HG02884 (cell line): ENCODE data around the gene MBNL2.

Experiments used
- ATAC-seq: cut with Tn5 transposase; IDR thresholded peaks from one replicate; pipeline ENCODE4 v1.9.1; 2021; ENCODE audit warnings: mild to moderate bottlenecking, moderate library complexity; ENCODE audit not compliant: unreplicated experiment

MBNL2 gene

GRCh38 chr13:97319113-97319720 is 97.1 kb downstream of the MBNL2 start:
- no peak for ATAC-seq

DNA sequence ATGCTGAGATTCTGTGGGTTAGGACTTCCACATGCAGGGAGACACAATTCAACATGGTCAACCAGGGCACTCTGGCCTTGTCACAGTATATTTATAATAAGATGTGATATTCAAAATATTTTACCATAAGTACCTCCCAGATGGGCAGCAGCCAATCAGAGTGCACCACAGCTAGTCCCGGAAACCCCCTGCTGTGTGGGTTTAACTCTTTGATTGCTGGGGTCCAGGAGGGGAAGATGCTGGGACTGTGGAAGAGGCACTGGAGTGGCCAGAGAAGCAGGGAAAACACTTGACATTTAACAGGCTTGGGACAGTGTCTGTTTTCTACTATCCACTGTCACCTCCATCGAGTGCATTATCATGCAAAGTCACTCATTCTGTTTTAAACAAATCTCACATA is 99.0 kb downstream of the MBNL2 start:
- no peak for ATAC-seq

DNA sequence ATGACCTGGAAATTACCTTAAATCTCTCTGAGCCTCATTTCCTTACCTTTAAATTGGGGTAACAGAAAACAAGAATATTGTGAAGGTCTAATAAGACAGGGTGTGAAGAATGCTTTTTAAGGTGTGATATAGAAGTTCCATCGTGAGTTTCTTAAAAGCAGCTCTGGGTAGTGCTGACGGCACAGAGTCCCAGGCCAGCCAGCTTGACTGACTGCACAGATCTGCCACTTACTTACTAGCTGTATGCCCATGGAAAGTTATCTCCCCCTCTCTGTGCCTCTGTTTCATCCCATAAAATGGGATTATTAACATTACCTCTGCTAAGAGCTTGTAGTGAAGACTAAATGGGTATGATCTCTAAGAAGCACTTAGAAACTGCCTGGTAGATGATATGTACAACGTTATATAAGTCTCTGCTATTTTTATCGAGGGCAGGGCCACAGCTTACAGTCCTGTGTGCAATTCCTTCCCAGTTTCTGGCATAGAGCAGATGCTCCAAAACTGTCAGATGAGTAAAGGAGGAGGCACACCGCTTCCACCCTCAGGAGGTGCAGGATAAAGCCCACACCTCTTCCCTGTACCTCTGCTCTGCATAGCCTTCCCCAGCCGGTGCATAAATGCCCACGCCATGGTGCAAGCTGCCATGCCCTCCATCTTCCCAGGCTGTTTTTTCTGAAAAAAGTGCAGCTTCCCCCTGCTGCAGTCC is 99.6 kb downstream of the MBNL2 start:
- ATAC-seq, result no peak

DNA sequence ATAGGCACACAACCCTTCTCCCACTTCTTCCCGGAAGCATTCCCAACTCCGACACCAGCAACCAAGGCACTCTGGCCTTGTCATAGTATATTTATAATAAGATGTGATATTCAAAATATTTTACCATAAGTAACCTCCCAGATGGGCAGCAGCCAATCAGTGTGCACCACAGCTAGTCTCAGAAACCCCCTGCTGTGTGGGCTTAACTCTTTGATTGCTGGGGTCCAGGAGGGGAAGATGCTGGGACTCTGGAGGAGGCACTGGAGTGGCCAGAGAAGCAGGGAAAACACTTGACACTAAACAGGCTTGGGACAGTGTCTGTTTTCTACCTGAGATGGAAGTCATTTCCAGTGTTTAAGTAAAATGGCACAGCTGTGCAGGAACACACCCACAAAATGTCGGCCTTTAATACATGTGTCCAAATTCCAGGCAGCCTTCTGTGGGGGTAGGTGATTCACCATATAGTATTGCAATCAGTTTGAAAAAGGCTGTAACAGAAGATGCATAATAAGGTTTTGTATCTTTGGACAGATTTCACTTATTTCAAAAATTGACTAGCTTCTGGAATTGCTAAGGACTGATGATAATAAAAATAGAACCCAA is 100.7 kb downstream of the MBNL2 start:
- ATAC-seq, result no peak

GRCh38 chr13:97324115-97324514 is 102.0 kb downstream of the MBNL2 start:
- ATAC-seq, result no peak

DNA sequence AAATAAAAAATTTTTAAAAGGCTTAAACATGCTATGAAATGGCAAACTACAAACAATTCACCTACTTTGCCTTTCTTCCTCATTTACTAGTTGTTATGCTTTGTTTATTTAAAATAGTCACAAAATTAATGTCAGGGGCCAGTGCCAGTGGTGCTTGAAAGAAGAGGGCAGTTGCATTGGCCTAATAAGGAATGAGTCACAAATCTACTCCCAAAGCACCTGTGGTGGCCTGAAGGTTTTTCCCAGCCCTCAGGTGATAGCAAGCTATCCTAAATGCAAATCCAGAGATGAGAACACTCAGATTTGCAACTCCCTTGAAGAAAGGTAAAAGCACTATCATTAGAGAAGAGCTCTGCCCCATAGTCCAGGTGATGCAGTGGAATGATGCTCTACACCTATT is 103.6 kb downstream of the MBNL2 start:
- ATAC-seq, result no peak

- no peak for ATAC-seq
These were observed 105.0 kb downstream of the MBNL2 start for GRCh38 chr13:97327086-97327485.

DNA sequence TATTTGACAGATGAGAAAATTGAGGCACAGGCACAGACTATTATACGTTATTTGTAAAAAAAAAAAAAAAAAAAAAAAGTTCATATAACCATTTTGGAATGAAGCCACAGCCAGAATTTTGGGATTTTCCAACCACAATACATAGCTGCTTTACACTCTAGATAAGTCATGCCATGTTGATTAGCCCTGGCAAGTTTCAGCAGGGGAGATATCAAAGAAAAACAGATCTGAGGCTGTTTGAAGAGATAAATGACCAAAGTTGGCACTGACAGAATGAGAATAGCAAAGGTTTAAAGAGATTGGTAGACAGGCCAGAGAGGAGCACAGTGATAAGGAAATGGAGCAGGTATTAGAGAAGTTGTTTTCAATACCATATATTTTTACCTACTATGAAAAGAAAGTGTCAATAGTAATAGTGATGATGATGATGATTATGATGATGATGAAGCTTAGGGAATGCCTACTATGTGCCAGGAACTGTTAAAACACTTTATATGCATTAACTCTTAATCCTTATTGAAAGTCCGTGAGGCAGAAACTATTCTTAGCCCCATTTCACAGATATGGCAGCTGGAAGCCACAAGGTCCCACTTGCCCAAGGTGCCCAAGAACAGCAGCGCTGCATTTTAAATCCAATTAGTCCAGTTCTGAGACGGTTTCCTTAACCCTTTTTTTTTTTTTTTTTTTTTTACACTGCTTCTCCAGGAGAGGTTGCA is 105.5 kb downstream of the MBNL2 start:
- ATAC-seq, result no peak

- no peak for ATAC-seq
These were observed 106.2 kb downstream of the MBNL2 start for GRCh38 chr13:97328222-97328790.

DNA sequence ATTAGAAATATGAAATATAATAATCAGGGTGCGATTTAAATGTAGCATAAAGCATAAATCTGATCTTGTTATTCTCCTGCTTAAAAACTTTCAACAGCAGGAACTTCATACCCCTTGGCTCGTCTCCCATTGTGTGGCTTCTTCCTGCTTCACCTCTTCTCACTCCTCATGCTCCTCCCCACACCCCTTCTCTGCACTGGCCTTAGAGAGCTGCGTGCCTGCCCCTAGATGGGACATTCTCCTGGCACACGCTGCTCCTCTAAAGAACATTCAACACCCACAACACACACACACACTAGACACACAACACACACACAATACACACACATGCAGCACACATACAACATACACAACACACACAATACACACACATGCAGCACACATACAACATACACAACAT is 107.2 kb downstream of the MBNL2 start:
- no peak for ATAC-seq

- no peak for ATAC-seq
These were observed 108.3 kb downstream of the MBNL2 start for GRCh38 chr13:97330448-97330847.

DNA sequence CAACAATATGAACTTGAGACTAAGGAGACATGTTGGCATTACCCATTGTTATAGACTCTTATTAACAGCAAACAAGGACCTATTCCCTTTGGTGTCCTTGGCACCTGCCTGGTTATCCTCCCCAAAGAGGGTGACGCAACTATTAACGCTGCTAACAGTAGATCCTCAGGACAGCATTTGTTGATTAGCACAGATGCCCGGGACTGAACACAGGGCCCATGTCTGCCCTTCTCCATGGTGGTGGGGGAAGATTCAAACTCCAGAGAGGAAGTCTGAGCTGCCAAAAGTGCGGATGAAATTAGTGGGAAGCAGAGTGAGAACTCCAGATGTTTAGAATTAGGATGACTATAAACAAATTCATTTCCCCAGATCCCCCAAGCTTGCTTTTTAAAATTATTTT is 110.6 kb downstream of the MBNL2 start:
- ATAC-seq, result no peak

DNA sequence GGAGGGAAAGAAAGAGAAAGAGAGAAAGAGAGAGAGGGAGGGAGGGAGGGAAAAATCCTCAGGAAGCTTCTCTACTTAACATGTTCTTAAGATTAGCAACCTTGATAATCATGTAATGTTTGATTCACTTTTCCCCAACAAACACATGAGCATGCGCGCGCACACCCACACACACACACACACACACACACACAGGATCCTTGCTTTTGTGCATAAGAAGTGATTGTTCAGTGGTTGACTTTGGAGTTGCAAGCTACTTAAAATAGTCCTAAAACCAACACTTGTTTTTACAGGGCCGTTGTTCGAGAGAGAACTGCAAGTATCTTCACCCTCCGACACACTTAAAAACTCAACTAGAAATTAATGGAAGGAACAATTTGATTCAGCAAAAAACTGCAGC is 111.8 kb downstream of the MBNL2 start:
- no peak for ATAC-seq

DNA sequence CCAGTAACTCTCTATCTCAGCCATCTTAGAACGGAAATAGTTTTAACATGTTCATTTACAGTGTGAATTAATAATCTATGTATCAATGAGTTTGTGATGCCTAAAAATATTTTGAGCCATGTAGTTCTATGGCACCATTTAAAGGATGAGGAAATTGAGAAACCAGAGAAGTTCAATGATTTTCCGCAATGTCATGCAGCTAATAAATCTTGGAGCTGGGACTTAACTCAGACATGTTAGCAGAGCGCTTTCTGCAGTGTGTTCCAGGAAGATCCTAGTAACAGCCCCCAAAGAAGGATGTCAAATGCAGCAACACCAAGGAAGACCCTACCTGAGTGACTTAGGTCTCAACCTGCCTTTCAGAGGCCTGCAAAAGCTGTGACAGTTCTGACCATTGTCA is 112.6 kb downstream of the MBNL2 start:
- ATAC-seq, result no peak

GRCh38 chr13:97335488-97336134 is 113.5 kb downstream of the MBNL2 start:
- no peak for ATAC-seq

GRCh38 chr13:97337985-97338499 is 115.9 kb downstream of the MBNL2 start:
- no peak for ATAC-seq

GRCh38 chr13:97338571-97338970 is 116.4 kb downstream of the MBNL2 start:
- ATAC-seq, result no peak

- no peak for ATAC-seq
These were observed 117.2 kb downstream of the MBNL2 start for GRCh38 chr13:97339019-97339987.

GRCh38 chr13:97339988-97340749 is 118.0 kb downstream of the MBNL2 start:
- no peak for ATAC-seq
